HG03280 (cell line): Measurements from ENCODE around the gene ZBTB24.

Experiments used
- ATAC-seq: cut with Tn5 transposase; IDR thresholded peaks from one replicate; pipeline ENCODE4 v1.9.1; 2021; ENCODE audit warnings: mild to moderate bottlenecking, moderate library complexity; ENCODE audit not compliant: unreplicated experiment

Gene ZBTB24

DNA sequence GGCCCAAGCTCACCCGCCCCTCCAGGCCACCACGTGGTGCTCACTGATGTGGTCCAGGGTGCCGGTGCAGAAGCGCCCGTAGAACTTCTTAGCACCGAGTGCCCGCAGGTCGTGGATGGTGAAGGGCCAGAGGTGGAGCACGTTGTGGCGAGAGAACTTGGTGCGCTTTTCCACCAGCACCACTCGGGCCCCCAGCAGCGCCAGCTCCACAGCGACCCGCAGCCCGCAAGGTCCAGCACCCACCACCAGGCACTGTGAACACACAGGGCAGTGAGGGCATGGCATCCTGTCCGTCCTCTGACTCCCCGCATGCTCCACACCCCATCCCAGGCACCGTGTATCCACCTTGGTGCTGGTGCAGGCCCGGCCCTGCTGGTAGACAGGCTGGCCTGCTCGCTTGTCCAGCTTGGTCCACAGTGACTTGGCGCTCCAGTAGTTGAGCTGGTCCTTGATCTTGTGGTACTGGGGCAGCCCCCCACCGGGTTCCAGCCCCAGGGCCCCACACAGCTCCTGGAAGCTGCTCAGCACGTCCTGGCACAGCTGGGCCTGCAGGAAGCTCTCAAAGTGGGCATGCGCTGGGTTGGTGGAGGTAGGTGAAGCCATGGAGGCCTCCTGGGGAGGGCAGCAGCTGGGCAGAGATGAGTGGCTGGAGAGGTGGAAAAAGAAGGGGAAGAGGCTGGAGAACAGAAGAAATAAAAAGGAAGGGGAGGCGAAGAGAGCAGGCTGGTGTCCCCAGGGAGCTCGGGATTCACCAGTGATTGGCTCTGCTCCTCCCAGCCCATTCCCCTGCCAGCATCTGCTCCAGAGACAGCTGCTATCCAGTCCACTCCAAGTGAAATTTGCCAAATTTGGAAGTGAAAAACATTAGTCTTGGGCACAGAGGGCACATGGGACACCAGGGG lies 29.2 kb downstream of the ZBTB24 start:
- no peak for ATAC-seq

DNA sequence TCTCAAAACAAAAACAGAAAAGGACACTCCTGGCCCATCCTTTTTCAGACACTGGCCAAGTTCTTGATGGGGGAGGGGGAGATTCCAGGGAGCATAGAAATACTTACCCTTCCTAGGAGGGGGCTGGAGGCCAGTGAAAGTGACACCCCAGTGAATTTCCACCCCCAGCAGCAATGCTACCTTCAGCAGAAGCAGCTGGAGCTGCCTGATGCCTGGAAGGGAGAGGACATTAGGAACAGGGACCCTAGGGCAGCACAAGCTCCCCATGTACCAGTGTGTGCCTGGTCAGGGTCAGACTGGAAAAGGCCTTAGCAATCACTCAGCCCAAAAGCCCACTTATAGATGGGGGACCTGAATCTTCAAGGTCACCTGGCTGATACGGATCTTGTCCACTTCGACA lies 29.9 kb downstream of the ZBTB24 start:
- ATAC-seq: no peak

DNA sequence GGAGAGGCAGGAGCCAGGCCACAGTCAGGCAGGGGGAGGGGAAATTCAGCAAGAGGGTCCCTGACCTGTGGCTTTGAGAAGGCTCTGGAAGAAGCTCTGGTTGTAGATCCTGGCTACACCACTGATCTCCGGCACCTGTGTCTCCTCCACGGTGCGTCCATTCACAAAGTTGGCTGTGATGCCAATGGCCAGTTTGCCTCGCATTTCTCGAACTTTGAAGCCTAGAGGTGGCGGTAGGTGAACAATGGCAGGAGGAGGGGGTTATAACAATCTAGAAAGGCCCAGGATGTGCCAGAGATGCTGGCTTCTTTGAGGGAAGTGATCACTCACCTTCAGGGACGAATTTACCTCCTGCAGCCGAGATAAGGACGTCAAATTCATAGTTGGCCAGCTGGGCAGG lies 30.8 kb downstream of the ZBTB24 start:
- ATAC-seq: no peak

DNA sequence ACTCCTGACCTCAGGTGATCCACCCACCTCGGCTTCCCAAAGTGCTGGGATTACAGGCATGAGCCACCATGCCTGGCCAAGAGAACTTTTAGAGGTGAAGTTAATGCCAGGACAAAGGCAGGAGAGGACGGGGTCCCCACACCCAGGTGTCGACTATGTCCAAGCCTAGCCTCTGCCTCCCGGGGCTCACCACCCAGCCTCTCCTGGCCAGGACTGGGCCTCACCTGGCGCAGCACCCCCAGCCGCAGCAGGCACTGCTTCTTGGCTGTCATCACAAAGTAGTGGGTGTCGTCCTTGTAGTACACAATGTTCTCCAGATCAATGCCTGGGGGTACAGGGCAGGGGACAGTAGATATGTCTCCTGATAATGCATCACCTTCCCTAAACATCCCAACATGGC lies 31.6 kb downstream of the ZBTB24 start:
- ATAC-seq: no peak

DNA sequence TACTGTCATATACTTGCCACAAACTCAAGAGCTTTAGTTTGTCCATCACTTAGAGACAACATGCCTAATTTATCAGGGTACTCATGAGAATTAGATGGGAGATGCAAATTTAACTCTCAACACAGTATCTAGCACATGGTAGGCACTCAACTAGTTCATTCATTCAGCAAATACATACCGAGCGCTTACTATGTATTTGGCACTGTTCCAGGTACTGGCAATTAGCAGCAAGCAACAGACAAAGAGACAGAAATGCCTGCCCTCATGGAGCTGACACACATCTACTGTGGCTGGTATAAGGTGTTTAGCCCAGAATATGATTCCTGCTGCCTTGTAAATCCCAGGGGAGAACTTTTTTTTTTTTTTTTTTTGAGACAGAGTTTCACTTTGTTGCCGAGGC lies 32.2 kb downstream of the ZBTB24 start:
- ATAC-seq: no peak

DNA sequence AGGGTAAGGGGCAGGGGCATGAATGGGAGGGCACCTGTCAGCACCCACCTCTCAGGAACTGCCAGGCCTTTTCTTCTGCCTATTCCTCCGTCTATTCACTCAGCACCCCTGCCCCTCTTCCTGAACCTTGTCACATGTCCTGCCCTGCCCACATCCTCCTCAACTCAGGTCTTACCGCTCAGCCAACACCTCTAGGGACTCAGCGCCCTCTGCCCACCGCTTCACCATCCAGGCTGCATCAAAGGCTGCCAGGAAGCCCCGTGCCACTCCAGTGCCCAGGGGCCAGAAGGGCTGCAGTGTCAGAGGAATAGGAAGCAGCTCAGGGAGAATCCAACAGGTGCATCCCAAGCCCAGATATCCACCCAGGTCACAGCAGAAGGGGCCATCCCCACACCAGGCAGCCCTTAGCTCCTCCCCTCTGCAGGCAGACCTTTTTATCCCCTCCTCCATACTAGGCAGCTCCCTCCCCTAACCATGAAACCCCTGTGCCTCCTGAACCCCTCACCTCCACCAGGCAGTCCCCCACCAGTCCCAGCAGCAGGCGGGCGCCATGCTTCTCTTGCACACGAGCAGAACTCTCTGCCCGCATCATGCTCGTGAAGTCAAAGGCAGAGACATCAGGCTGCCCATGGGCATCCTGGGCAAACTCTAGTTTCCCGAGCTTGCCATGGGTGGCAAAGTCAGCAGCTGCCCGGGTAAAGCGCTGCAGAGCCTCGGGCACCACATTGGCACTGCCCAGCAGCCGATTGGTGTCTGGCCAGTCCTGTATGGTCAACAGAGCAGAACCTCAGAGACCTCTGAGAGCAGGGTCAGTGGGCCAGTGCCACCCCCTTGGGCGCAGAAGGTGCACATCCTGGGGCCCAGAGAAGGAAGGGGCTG lies 33.0 kb downstream of the ZBTB24 start:
- no peak for ATAC-seq

DNA sequence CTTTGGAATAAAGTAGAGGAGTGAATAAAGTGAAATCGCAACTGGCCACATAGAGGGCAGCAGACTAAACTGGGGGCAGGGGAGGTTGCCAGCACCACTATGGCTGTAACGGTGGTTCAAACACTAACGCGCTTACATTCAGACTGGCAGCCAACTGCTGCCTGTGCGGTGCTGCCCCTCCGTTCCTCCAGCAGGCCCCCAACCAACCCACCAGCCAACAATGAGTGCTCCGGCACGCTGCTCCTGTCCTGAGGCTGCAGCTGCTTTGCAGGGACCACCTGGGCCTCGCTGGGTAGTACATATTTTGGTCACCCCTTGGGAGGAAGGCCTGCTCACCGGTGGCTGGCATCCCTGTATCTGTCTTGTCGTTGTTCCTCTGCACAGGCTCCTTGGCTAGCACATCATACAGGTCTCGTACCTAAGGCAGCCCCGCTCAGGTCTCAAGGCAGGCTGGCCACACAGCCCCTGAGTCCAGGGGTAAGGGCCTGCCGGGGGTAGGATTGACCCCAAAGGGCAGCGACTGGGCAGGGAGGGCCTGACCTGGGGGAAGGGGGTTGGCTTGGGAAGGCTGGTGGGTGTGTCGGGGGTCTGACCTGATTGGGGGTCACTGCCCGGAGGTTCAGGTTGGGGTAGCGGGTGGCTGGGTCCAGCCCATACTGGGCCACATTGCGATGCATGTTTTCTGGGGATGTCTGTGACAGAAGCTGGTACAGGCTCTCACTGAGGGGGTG lies 33.8 kb downstream of the ZBTB24 start:
- ATAC-seq: no peak

DNA sequence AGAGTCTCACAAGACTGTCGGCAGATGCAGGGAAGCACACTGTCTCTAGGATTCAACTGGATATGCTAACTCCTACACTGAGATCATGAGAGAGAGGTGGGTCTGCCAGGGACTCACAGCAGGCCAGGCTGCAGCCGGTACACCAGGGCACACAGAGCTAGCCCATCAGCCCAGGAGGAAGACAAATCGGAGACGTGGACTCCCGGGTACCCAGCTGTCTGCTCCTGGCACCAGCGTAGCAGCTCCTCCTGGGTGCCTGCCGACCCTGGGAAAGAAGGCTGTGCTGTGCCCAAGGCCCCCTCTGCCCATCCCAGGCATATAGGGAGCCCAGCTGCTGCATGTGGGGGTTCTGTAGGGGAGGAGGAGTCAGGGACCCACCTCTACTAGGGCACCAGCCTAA lies 34.4 kb downstream of the ZBTB24 start:
- ATAC-seq: no peak

DNA sequence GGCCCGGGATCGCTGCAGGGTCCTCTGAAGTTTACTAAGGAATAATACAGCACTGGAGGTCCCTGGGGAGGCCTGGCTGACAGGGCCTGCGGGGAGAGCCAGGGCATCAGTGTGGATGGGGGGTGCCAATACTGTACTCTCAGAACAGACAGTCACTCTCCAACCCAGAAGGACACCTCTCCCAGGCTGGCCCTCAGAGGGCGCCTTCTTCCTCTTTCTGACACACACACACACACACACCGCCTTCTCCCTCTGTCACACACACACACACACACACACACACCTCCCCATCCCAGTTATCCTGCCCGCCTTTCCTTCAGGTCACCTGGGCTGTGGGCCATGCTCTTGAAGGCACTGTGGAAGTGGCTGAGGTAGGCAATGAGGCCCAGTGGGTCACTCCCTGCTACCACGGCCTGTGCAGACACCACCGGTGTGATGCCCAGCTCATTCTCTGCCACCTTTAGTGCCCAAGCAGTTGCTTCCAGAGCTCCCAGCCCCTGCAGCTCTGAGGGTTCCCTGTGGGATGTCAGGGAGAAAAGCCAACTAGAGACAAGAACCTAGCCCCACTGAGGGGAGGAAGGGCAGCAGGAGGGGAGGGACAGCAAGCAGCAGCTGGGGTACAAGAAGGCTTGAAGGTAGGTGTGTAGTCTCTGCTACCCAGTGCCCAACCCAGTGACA lies 35.0 kb downstream of the ZBTB24 start:
- no peak for ATAC-seq

DNA sequence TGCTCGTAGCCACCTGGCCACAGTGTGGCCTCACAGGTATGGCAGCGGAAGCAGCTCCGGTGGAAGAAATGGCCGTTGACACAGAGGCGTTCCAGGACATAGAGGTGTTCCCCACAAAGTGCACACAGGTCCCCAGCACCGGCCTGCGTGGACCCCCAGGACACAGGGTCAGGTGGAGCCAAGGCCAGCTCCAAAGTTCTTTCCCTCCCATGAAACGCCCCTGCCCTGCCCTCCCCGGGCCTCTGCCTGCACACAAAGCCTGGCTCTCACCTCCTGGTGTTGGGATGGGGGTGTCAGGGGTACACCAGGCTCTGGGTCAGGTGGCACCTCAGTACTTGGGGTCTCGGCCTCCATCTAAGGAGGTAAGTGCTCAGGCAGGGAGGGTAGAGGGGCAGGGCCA lies 35.9 kb downstream of the ZBTB24 start:
- no peak for ATAC-seq

DNA sequence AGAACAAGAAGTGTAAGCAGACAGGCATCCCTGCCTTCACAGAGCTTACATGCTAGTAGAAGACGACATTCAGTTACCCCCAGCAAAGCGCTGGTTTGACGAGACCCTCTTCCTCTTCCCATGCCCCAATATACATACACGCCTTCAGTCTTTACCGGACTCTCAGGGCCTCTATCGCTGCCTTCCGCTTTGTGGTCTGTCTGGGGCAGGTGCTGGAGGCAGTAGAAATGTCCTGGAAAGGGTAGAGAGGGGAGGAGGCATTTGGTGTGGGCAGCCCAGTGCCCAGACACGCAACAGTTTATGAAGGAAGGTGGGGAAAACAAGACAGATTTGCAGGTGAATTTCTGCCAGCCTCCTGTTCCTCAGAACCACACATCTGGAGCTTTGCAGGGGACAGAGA lies 36.5 kb downstream of the ZBTB24 start:
- ATAC-seq: no peak

DNA sequence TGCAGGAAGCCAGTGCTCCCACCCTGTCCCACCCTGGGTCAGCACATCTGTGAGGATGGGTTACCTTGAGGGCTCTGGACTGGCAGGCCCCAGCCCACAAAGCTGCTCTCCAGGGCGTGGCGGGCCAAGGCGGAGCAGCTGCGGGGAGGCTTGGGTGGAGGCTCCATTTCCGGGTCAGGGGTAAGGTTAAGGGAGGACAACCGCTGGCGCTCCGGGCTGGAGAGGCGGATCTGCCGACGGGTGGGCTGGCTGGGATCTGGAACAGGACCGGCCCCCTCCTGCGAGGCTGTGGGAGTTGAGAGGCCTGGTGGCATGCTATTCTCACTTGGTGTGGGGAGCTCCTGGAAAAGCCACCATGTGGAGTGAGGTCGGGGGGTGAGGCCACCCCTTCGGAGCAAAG lies 36.9 kb downstream of the ZBTB24 start:
- no peak for ATAC-seq

DNA sequence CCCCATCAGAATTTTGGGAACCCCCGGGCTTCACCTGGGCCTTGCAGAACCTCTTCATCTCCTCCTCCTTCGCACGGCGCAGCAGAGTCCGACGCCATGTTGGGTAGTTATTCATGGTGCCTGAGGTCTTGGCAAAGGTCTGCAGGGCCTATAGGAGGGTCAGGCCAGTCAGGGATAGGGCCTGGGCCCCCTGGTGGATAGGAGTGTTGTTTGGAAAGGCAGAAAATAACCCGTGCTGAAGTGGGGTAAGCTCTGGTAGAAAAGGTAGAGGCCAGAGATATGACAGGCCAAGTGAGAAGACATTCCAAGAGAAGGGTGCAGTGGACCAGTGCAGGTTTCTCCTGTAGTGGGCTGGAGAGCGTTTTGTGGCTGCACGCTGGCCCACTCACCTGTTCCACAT lies 37.6 kb downstream of the ZBTB24 start:
- ATAC-seq: no peak

DNA sequence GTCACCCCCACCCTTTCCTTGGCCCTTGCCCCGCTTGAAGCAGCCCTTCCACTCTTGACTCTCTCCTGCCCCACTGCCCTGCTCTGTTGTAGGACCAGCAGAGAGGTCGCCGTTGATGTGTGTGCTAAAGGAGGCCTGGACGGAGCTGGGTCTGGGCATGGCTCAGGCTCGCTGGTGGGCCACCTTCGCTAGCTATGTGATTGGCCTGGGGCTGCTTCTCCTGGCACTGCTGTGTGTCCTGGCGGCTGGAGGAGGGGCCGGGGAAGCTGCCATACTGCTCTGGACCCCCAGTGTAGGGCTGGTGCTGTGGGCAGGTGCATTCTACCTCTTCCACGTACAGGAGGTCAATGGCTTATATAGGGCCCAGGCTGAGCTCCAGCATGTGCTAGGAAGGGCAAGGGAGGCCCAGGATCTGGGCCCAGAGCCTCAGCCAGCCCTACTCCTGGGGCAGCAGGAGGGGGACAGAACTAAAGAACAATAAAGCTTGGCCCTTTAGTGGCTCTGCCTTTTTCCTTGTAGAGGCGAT lies 39.5 kb downstream of the ZBTB24 start:
- no peak for ATAC-seq

DNA sequence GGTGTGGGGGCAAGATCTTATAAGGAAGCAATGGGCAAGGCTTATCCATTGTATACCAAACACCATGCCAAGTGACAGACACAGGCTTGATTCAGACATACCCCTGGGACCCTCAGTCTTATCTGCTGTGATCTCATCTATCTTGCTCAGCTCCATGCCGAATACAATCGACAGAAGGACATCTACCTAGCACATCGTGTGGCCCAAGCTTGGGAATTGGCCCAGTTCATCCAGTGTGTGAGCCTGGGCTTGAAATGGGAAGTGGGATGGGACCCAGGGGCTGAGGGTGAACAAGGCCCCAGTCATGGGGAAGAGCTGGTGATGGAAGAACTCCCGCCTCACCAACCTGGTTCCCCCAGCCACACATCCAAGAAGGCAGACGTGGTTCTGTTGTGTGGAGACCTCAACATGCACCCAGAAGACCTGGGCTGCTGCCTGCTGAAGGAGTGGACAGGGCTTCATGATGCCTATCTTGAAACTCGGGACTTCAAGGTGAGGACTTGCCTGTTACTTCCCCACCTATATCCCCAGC lies 40.6 kb downstream of the ZBTB24 start:
- no peak for ATAC-seq

DNA sequence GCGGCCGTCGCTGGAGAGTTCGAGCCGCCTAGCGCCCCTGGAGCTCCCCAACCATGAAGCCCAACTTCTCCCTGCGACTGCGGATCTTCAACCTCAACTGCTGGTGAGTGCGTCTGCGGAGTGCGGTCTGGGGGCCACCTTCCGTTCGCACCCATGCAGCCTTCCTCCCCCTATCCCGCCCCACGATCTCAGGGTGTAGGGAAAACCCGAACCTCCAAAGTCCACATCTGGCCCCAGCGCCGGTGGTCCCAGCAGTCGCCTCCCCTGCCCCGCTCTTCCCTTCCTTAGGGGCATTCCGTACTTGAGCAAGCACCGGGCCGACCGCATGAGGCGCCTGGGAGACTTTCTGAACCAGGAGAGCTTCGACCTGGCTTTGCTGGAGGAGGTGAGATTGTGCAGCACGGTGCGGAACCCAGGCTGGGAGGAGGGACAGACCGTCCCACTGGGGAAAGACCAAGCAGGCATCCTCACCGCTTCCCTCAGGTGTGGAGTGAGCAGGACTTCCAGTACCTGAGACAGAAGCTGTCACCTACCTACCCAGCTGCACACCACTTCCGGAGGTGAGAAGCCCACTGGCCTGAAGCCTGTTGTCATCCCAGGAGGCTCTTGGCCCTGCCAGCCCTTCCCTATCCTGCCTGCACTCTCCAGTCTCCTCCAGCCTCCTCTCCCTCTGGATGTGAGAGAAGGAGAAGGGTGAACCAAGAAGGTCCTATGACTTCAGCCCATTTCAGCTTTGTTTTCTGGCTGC lies 41.8 kb downstream of the ZBTB24 start:
- peak; percentile 20 for ATAC-seq

DNA sequence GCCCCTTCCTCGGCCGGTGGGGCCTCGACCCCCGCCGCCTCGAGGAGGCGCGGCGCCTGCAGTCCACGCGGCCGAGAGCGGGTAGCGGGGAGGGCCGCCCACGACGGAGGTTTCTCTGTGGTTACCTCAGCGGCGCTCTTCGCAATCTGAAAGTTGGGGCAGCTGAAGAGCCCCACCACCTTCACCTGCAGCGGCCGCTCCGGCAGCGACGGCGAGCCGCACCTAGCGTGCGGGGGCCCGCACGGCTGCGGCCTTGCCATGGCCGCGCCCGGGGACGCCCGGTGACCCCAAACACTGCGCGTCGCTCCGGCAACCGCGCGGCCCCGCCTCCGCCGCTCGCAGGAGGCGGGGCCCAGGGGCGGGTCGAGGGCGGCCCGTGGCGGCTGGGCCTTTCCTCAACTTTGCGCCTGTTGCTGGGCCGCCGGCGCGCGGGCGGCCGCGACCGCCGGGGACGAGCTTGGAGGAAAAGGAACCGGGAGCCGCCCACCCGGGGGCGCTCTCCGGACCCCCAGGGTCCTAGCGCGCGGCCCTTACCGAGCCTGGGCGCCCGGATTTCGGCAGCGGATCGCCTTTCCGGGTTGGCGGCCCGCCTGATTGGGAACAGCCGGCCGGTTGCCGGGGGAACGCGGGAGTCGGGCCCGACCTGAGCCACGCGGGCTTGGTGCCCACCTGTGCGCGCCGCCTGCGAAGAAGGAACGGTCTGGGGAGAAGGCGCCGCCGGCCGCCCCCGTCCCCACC lies 42.5 kb downstream of the ZBTB24 start, which contains the start of the genes PPIL6 and SMPD2:
Gene PPIL6 (minus strand): TSS at position 298 of the 738 bp plus-strand sequence. CDS start 38 bp downstream, at position 260.
Gene SMPD2 (plus strand): TSS at position 394 of the 738 bp plus-strand sequence. CDS start 398 bp downstream, outside the sequence.
- ATAC-seq: peak; percentile 91

DNA sequence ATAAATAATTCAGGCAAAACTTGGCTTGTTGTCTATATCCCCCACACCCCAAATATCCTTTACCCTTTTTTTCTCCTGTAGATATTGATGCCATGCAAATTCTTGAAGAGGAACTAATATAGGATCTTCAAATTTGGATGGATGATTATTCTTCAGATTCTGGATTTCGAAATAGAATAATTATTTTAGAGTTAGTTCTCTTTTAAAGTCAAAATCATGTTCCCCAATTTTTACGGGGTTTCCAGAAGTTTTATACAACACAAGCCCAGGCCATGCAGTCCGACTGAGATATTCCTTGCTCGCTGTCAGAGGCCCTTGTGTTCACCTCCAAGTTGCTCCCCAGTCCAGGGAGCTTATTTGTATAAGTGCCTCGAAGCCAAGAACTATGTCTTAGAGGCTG lies 47.0 kb downstream of the ZBTB24 start:
- ATAC-seq: no peak

DNA sequence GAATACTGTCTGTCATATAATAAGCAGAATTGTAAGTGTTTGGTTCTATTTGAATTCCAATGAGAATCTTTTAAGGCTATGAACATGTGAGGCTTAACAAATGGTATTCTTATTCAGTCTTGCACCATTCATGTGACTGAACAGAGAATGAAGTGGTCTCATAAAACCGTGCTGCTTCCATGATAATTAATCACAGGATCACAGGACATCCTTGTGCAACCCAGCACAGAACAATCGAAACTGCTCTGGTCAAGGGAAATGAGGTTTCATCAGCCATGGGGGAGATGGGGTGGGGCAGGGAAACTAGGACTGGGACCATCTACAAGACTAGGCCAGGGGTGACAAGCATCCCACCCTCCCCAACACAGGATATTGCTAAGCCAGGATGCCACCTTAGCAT lies 48.6 kb downstream of the ZBTB24 start:
- ATAC-seq: no peak
